HepG2 (cell line): Measurements from ENCODE around the gene OST4. TPM values are rescaled to one million over a fixed set of nuclear protein-coding genes. Genes with fewer than 3 reads are reported as not detected.

Experiments used
- AKAP8 ChIP-seq: sonication (generic); formaldehyde crosslinking; IDR thresholded peaks from 2 replicates; pipeline ENCODE4 v1.5.1; 2020; ENCODE audit warnings: mild to moderate bottlenecking, missing genetic modification reagents
- DR1 ChIP-seq: sonication (generic); formaldehyde crosslinking; IDR thresholded peaks from 2 replicates; pipeline ENCODE4 v1.8.0; 2021; ENCODE audit warnings: mild to moderate bottlenecking, missing genetic modification reagents, inconsistent platforms
- ELF4 ChIP-seq: sonication (generic); formaldehyde crosslinking; IDR thresholded peaks from 2 replicates; pipeline ENCODE4 v1.5.0; 2020; ENCODE audit warnings: missing genetic modification reagents, mild to moderate bottlenecking, moderate library complexity, borderline replicate concordance
- HMGA1 ChIP-seq: sonication (generic); formaldehyde crosslinking; conservative IDR thresholded peaks from 2 replicates; pipeline ENCODE4 v1.4.0; 2020; ENCODE audit warnings: missing genetic modification reagents
- IKZF4 ChIP-seq: sonication (generic); formaldehyde crosslinking; IDR thresholded peaks from 2 replicates; pipeline ENCODE4 v1.5.1; 2020; ENCODE audit warnings: borderline replicate concordance, mild to moderate bottlenecking, low read depth, missing genetic modification reagents; ENCODE audit errors: not compliant biosample characterization
- MXD4 ChIP-seq: IDR thresholded peaks from 2 replicates; pipeline ENCODE4 v1.6.1; 2016; ENCODE audit warnings: mild to moderate bottlenecking, missing biosample characterization, missing genetic modification reagents
- PAX8 ChIP-seq: sonication (generic); formaldehyde crosslinking; IDR thresholded peaks from 2 replicates; pipeline ENCODE4 v1.8.0; 2022; ENCODE audit warnings: mild to moderate bottlenecking, missing genetic modification reagents, borderline replicate concordance
- RBFOX2 ChIP-seq: fragments of 200-400 bp; formaldehyde crosslinking; IDR thresholded peaks from 2 replicates; pipeline ENCODE4 v1.6.1; 2017; ENCODE audit warnings: low read depth, mild to moderate bottlenecking, low read length
- TARDBP ChIP-seq: sonication (generic); formaldehyde crosslinking; IDR thresholded peaks from 2 replicates; pipeline ENCODE4 v1.8.0; 2022; ENCODE audit warnings: mild to moderate bottlenecking, missing genetic modification reagents
- TCF7L2 ChIP-seq: IDR thresholded peaks from 2 replicates; pipeline ENCODE4 v1.6.1; 2011; ENCODE audit warnings: mild to moderate bottlenecking, low read depth, low read length, moderate library complexity
- ZNF224 ChIP-seq: sonication (generic); formaldehyde crosslinking; IDR thresholded peaks from 2 replicates; pipeline ENCODE4 v1.5.0; 2020; ENCODE audit warnings: mild to moderate bottlenecking, missing genetic modification reagents
- ZNF232 ChIP-seq: sonication (generic); formaldehyde crosslinking; IDR thresholded peaks from 2 replicates; pipeline ENCODE4 v1.4.0; 2020; ENCODE audit warnings: missing genetic modification reagents, borderline replicate concordance
- ZNF251 ChIP-seq: sonication (generic); formaldehyde crosslinking; IDR thresholded peaks from 2 replicates; pipeline ENCODE4 v1.9.0; 2021; ENCODE audit warnings: mild to moderate bottlenecking, missing genetic modification reagents
- ZNF317 ChIP-seq: sonication (generic); formaldehyde crosslinking; IDR thresholded peaks from 2 replicates; pipeline ENCODE4 v1.5.0; 2020; ENCODE audit warnings: mild to moderate bottlenecking, missing genetic modification reagents
- ZNF407 ChIP-seq: sonication (generic); formaldehyde crosslinking; IDR thresholded peaks from one replicate; pipeline ENCODE4 v1.5.1; 2020; ENCODE audit warnings: mild to moderate bottlenecking, missing genetic modification reagents; ENCODE audit errors: not compliant biosample characterization
- ZNF468 ChIP-seq: sonication (generic); formaldehyde crosslinking; IDR thresholded peaks from 2 replicates; pipeline ENCODE4 v1.8.0; 2022; ENCODE audit warnings: mild to moderate bottlenecking, moderate library complexity, missing genetic modification reagents
- ZNF883 ChIP-seq: sonication (generic); formaldehyde crosslinking; IDR thresholded peaks from 2 replicates; pipeline ENCODE4 v1.5.1; 2020; ENCODE audit warnings: mild to moderate bottlenecking, missing genetic modification reagents; ENCODE audit errors: not compliant biosample characterization
- polyA plus RNA-seq, 8 experiments: library from polyadenylated mRNA; depleted of rRNA in 3 of 8; stranded (reverse) in 7 of 8; unstranded in 1 of 8; fragments of >200 nt; fragmentation: Illumina TruSeq in 4 of 8; extraction: Trizol in 4 of 8; gene quantifications; 2 replicates each; pipeline versions ENCODE4 v1.2.1 to v1.2.3, GENCODE V29; 2011 to 2016; ENCODE audit warnings: low read depth in 4 of 8, missing spikeins in 1 of 8, mixed read lengths in 1 of 8; ENCODE audit not compliant: insufficient read depth in 1 of 8
- total RNA-seq, 5 experiments: library from RNA; depleted of rRNA; stranded (reverse); fragments of >200 nt; fragmentation: Illumina TruSeq; extraction: Trizol; gene quantifications; 2 replicates each; pipeline ENCODE4 v1.2.3, GENCODE V29; 2016; ENCODE audit warnings: low read depth in 1 of 5
- TF ChIP-seq, protein P1 (sequence below): sonication (generic); formaldehyde crosslinking; IDR thresholded peaks from 2 replicates; pipeline ENCODE4 v1.4.0; 2020; ENCODE audit warnings: missing genetic modification reagents, borderline replicate concordance

OST4 gene
- total and polyA plus RNA-seq, 2 of the 13 experiments (the other 11 are each of a cell fraction or from before 2014, with no cell fraction given): 498 to 584 TPM

- TF ChIP-seq TCF7L2 (no peak), RBFOX2 (peak; percentile 99), ELF4 (no peak), AKAP8 (CRISPR knock-in tag) (0 out of 2 replicates have a peak, but pooled peaks have one; percentile 44), ZNF883 (CRISPR knock-in tag) (peak; percentile 74), TARDBP (peak; percentile 66; the same call in 1 of the 2 replicates), HMGA1 (CRISPR knock-in tag) (no peak), PAX8 (CRISPR knock-in tag) (no peak), ZNF317 (CRISPR knock-in tag) (no peak), ZNF232 (CRISPR knock-in tag) (peak; percentile 13; the same call in 1 of the 2 replicates), ZNF224 (0 out of 2 replicates have a peak, but pooled peaks have one; percentile 56), ZNF407 (peak; percentile 47), ZNF468 (no peak), DR1 (CRISPR knock-in tag) (peak; percentile 30; the same call in 1 of the 2 replicates), MXD4 (CRISPR knock-in tag) (peak; percentile 53; the same call in 1 of the 2 replicates), IKZF4 (CRISPR knock-in tag) (peak; percentile 71), ZNF251 (CRISPR knock-in tag) (no peak)
- TF ChIP-seq, protein P1, sequence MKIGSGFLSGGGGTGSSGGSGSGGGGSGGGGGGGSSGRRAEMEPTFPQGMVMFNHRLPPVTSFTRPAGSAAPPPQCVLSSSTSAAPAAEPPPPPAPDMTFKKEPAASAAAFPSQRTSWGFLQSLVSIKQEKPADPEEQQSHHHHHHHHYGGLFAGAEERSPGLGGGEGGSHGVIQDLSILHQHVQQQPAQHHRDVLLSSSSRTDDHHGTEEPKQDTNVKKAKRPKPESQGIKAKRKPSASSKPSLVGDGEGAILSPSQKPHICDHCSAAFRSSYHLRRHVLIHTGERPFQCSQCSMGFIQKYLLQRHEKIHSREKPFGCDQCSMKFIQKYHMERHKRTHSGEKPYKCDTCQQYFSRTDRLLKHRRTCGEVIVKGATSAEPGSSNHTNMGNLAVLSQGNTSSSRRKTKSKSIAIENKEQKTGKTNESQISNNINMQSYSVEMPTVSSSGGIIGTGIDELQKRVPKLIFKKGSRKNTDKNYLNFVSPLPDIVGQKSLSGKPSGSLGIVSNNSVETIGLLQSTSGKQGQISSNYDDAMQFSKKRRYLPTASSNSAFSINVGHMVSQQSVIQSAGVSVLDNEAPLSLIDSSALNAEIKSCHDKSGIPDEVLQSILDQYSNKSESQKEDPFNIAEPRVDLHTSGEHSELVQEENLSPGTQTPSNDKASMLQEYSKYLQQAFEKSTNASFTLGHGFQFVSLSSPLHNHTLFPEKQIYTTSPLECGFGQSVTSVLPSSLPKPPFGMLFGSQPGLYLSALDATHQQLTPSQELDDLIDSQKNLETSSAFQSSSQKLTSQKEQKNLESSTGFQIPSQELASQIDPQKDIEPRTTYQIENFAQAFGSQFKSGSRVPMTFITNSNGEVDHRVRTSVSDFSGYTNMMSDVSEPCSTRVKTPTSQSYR (CRISPR knock-in tag): peak; percentile 57
Measured at GRCh38 chr2:27071277-27071989, at the start of gene OST4 (continued).
